GM12878 (cell line): ENCODE results near the gene QRFP. TPM values are rescaled to one million over a fixed set of nuclear protein-coding genes. Genes with fewer than 3 reads are reported as not detected.

ENCODE experiments used
- ATAC-seq: fragments of 200-7000 bp; cut with Tn5 transposase; 3 replicates; pipeline ENCODE4 v1.9.1; 2020; ENCODE audit warnings: mild to moderate bottlenecking, moderate library complexity
- BruUV-seq: library from RNA; stranded (reverse); fragments of 400-500 nt; replicated peaks from 2 replicates; lab custom pipeline; 2021; lab: Mats Ljungman, UMichigan
- CTCF ChIA-PET: fragments of 300-600 bp; sonication (Branson Sonifier 250); formaldehyde crosslinking; extraction: SDS; loops from one replicate; lab custom pipeline; 2021; ENCODE audit warnings: inconsistent platforms; lab: Yijun Ruan, JAX
- POLR2A ChIA-PET: fragments of 350-600 bp; formaldehyde crosslinking; extraction: SDS; loops from one replicate; lab custom pipeline; 2021; ENCODE audit warnings: inconsistent platforms; lab: Charles Lee
- RAD21 ChIA-PET: fragments of 300-600 bp; sonication (Branson Sonifier 250); formaldehyde crosslinking; loops from one replicate; lab custom pipeline; 2023; ENCODE audit warnings: antibody characterized with exemption; ENCODE audit not compliant: unreplicated experiment; lab: Charles Lee
- SMC1A ChIA-PET: fragments of 300-600 bp; sonication (Branson Sonifier 250); formaldehyde crosslinking; loops from one replicate; lab custom pipeline; 2023; ENCODE audit not compliant: unreplicated experiment, uncharacterized antibody; lab: Charles Lee
- DNase-seq: peaks from one replicate; pipeline ENCODE4 v3.0.0-alpha.2; 2011; ENCODE audit warnings: low read depth, low spot score
- FAIRE-seq: peaks from 3 replicates; lab custom pipeline; 2011; peaks lifted over from hg19 to GRCh38; lab: Jason Lieb, UNC
- H2AFZ ChIP-seq: 2 replicates; pipeline ENCODE4 v1.6.0; 2011; ENCODE audit warnings: low read depth, low read length, control low read depth; ENCODE audit not compliant: control insufficient read depth
- H3K27ac ChIP-seq: 2 replicates; pipeline ENCODE4 v1.5.1; 2011; ENCODE audit warnings: control low read depth; ENCODE audit not compliant: control insufficient read depth, insufficient read depth
- H3K27me3 ChIP-seq, 2 experiments: replicated peaks in 1 of 2; 2 replicates each; pipeline versions ENCODE4 v1.6.0 to v1.6.1; 2011; ENCODE audit warnings: low read length in 1 of 2; ENCODE audit not compliant: control insufficient read depth in 2 of 2, insufficient read depth in 2 of 2
- H3K36me3 ChIP-seq, 2 experiments: 2 replicates each; pipeline ENCODE4 v1.5.1; 2011; ENCODE audit warnings: low read length in 1 of 2; ENCODE audit not compliant: control insufficient read depth in 2 of 2, insufficient read depth in 2 of 2
- H3K4me1 ChIP-seq: 2 replicates; pipeline ENCODE4 v1.6.1; 2011; ENCODE audit warnings: mild to moderate bottlenecking, low read length, moderate library complexity, mixed read lengths; ENCODE audit not compliant: control insufficient read depth, insufficient read depth
- H3K4me2 ChIP-seq: 2 replicates; pipeline ENCODE4 v1.6.0; 2011; ENCODE audit warnings: control low read depth; ENCODE audit not compliant: control insufficient read depth, insufficient read depth
- H3K4me3 ChIP-seq: fragments of 200-600 bp; sonication (generic); 2 replicates; pipeline ENCODE4 v1.5.1; 2016
- H3K79me2 ChIP-seq: 2 replicates; pipeline ENCODE4 v1.6.0; 2011; ENCODE audit warnings: low read length; ENCODE audit not compliant: control insufficient read depth, insufficient read depth
- H3K9ac ChIP-seq: 2 replicates; pipeline ENCODE4 v1.8.0; 2011; ENCODE audit warnings: low read length, control low read depth, mixed read lengths; ENCODE audit not compliant: control insufficient read depth, insufficient read depth
- H3K9me3 ChIP-seq: replicated peaks from 3 replicates; pipeline ENCODE4 v1.5.1; 2011; ENCODE audit warnings: mild to moderate bottlenecking, low read length; ENCODE audit not compliant: control insufficient read depth, insufficient read depth
- H4K20me1 ChIP-seq: 2 replicates; pipeline ENCODE4 v1.6.0; 2011; ENCODE audit not compliant: control insufficient read depth, insufficient read depth
- E2F8 ChIP-seq: fragments of 450-650 bp; IDR thresholded peaks from 2 replicates; pipeline ENCODE4 v1.6.1; 2018; ENCODE audit warnings: mild to moderate bottlenecking, low read depth, moderate library complexity; ENCODE audit not compliant: partially characterized antibody
- JUND ChIP-seq: IDR thresholded peaks from 2 replicates; pipeline ENCODE4 v1.6.1; 2012; ENCODE audit warnings: low read depth, mild to moderate bottlenecking, low read length, improper control_type of control experiment, moderate library complexity
- MEF2A ChIP-seq: IDR thresholded peaks from 2 replicates; pipeline ENCODE4 v1.6.1; 2011; ENCODE audit warnings: low read depth, mild to moderate bottlenecking, low read length, moderate library complexity; ENCODE audit not compliant: insufficient read depth
- NFIC ChIP-seq: IDR thresholded peaks from 2 replicates; pipeline ENCODE4 v1.6.1; 2012; ENCODE audit warnings: low read depth, mild to moderate bottlenecking, inconsistent platforms, low read length, moderate library complexity
- RAD21 ChIP-seq: IDR thresholded peaks from 2 replicates; pipeline ENCODE4 v1.6.1; 2011; ENCODE audit warnings: mild to moderate bottlenecking, low read depth, low read length, moderate library complexity; ENCODE audit not compliant: insufficient read depth
- RUNX3 ChIP-seq: IDR thresholded peaks from 2 replicates; pipeline ENCODE4 v1.6.1; 2012; ENCODE audit warnings: low read length, inconsistent platforms
- SKIL ChIP-seq: fragments of 450-650 bp; IDR thresholded peaks from 2 replicates; pipeline ENCODE4 v1.6.1; 2017; ENCODE audit warnings: mild to moderate bottlenecking, low read depth, inconsistent platforms; ENCODE audit not compliant: poor library complexity, severe bottlenecking
- SPI1 ChIP-seq: IDR thresholded peaks from 2 replicates; pipeline ENCODE4 v1.6.1; 2011; ENCODE audit warnings: low read depth, mild to moderate bottlenecking, low read length, moderate library complexity, borderline replicate concordance; ENCODE audit not compliant: insufficient read depth
- STAT3 ChIP-seq: IDR thresholded peaks from 2 replicates; pipeline ENCODE4 v1.6.1; 2011; ENCODE audit warnings: low read depth, low read length, improper control_type of control experiment
- USF2 ChIP-seq: IDR thresholded peaks from 2 replicates; pipeline ENCODE4 v1.6.1; 2011; ENCODE audit warnings: low read depth, low read length, improper control_type of control experiment, borderline replicate concordance
- YBX1 ChIP-seq: fragments of 450-650 bp; IDR thresholded peaks from 2 replicates; pipeline ENCODE4 v1.6.1; 2016; ENCODE audit warnings: antibody characterized with exemption
- WGBS: methylation state at CpG from one replicate; pipeline ENCODE4 v1.1.6; 2016; ENCODE audit warnings: low lambda C conversion rate; ENCODE audit not compliant: insufficient replicate concordance, insufficient coverage; ENCODE audit errors: missing lambda C conversion rate; 5-methylcytosine and 5-hydroxymethylcytosine counted together
- in situ Hi-C: fragments of 300-500 bp; cut with MboI; formaldehyde crosslinking; loops from 9 replicates; pipeline ENCODE4 v1.14.3; 2018; ENCODE audit warnings: mixed read lengths
- intact Hi-C: fragments of 100-400 bp; cut with micrococcal nuclease; formaldehyde crosslinking; loops from one replicate; pipeline ENCODE4 v1.14.2; 2022; ENCODE audit not compliant: unreplicated experiment
- polyA plus RNA-seq, 11 experiments: library from polyadenylated mRNA; depleted of rRNA in 4 of 11; unstranded in 6 of 11; stranded (reverse) in 5 of 11; fragments of >200 nt; fragmentation: Nextera tagmentation in 4 of 11; fragmentation: Illumina TruSeq in 1 of 11; extraction: Ambion mirVana in 4 of 11; extraction: Trizol in 1 of 11; gene quantifications; 1 replicate in 1 of 11; 2 replicates in 10 of 11; pipeline versions ENCODE4 v1.2.1 to v1.2.3, GENCODE V29; 2011 to 2016; ENCODE audit warnings: inconsistent platforms in 2 of 11, missing spikeins in 2 of 11, low read depth in 1 of 11
- total RNA-seq, 4 experiments: library from RNA; depleted of rRNA in 3 of 4; stranded (reverse); fragments of >200 nt in 3 of 4; fragmentation: Illumina TruSeq in 1 of 4; extraction: Trizol in 1 of 4; gene quantifications; 2 replicates each; pipeline versions ENCODE4 v1.2.1 to v1.2.3, GENCODE V29; 2013 to 2021
- TF ChIP-seq, protein P1 (sequence below): fragments of 450-650 bp; IDR thresholded peaks from 2 replicates; pipeline ENCODE4 v1.6.1; 2017; ENCODE audit warnings: mild to moderate bottlenecking, moderate library complexity

Gene QRFP
- total and polyA plus RNA-seq, 10 of the 15 experiments (the other 5 are each of a cell fraction or from before 2014, with no cell fraction given): not detected

- FAIRE-seq (peak; percentile 64), ATAC-seq (peak; percentile 79), DNase-seq (peak; percentile 64)
- intact Hi-C loops (loop anchor here (10.0 kb wide), 1 partner anchor 113 kb away; no protein-coding TSS in a partner anchor), in situ Hi-C loops (no loop called here)
- H2AFZ ChIP-seq: no peak overlapping the region; the same call in 1 of the 2 replicates
- ChIA-PET SMC1A (interaction anchor here (1.0 to 3.3 kb wide), 2 partner anchors 61 to 65 kb away, joined by 3 to 20 read pairs; no protein-coding TSS in a partner anchor), RAD21 (interaction anchor here (1.6 kb wide), 1 partner anchor 62 kb away, joined by 6 read pairs; no protein-coding TSS in a partner anchor), CTCF (interaction anchor here (1.0 to 7.8 kb wide), 2 partner anchors 63 to 67 kb away, joined by 3 to 89 read pairs; no protein-coding TSS in a partner anchor), POLR2A (no interaction called here)
- peaks cover 8% of the 10 kb centered on the region for H4K20me1 ChIP-seq
- no peaks in the 10 kb centered on the region for H3K36me3 ChIP-seq
- H3K27ac ChIP-seq: no peak overlapping the region
- H3K4me3 ChIP-seq: no peak overlapping the region
- peak overlapping the region; percentile 66 for H3K4me2 ChIP-seq
- no peaks in the 10 kb centered on the region for H3K9me3 ChIP-seq
- H3K4me1 ChIP-seq: peaks cover 39% of the 10 kb centered on the region
- no peak overlapping the region for H3K9ac ChIP-seq
- WGBS: 11% methylated on average over 20 of the region's 20 CpGs
- no peaks in the 10 kb centered on the region for H3K79me2 ChIP-seq
- H3K27me3 ChIP-seq: peaks cover 0 to 4% of the 10 kb centered on the region in 2 experiments; a peak in 1 of 4 replicates
- no TSS peak for BruUV-seq
- TF ChIP-seq SPI1 (peak; percentile 93), RUNX3 (peak; percentile 81), MEF2A (no peak), E2F8 (no peak), JUND (no peak), RAD21 (no peak), NFIC (0 out of 2 replicates have a peak, but pooled peaks have one; percentile 26), STAT3 (no peak), YBX1 (no peak), SKIL (peak; percentile 51), USF2 (no peak)
- TF ChIP-seq, protein P1, sequence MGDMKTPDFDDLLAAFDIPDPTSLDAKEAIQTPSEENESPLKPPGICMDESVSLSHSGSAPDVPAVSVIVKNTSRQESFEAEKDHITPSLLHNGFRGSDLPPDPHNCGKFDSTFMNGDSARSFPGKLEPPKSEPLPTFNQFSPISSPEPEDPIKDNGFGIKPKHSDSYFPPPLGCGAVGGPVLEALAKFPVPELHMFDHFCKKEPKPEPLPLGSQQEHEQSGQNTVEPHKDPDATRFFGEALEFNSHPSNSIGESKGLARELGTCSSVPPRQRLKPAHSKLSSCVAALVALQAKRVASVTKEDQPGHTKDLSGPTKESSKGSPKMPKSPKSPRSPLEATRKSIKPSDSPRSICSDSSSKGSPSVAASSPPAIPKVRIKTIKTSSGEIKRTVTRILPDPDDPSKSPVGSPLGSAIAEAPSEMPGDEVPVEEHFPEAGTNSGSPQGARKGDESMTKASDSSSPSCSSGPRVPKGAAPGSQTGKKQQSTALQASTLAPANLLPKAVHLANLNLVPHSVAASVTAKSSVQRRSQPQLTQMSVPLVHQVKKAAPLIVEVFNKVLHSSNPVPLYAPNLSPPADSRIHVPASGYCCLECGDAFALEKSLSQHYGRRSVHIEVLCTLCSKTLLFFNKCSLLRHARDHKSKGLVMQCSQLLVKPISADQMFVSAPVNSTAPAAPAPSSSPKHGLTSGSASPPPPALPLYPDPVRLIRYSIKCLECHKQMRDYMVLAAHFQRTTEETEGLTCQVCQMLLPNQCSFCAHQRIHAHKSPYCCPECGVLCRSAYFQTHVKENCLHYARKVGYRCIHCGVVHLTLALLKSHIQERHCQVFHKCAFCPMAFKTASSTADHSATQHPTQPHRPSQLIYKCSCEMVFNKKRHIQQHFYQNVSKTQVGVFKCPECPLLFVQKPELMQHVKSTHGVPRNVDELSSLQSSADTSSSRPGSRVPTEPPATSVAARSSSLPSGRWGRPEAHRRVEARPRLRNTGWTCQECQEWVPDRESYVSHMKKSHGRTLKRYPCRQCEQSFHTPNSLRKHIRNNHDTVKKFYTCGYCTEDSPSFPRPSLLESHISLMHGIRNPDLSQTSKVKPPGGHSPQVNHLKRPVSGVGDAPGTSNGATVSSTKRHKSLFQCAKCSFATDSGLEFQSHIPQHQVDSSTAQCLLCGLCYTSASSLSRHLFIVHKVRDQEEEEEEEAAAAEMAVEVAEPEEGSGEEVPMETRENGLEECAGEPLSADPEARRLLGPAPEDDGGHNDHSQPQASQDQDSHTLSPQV: no peak
Measured at GRCh38 chr9:130931508-130932254, 35.1 kb upstream of the QRFP start.
